ENCODE data around the gene RASAL2. TPM values are rescaled to one million over a fixed set of nuclear protein-coding genes. Genes with fewer than 3 reads are reported as not detected.
A peak's percentile ranks its signal among the peaks of the same experiment; 100 is the strongest.

Gene RASAL2
- total and polyA plus RNA-seq, 10 donors = 0.42 to 24.4 (median 14.6) TPM

GRCh38 chr1:178127482-178128191, 33.7 kb downstream of the RASAL2 start:
- Histone ChIP-seq H3K9me3 (no peaks in the 10 kb centered on the region), H3K27me3 (replicated peaks in 1 of 7) (no peaks in the 10 kb centered on the region), H3K36me3 (no peaks in the 10 kb centered on the region), H3K27ac (no peak overlapping the region), H3K4me3 (no peak overlapping the region), H3K4me1 (peaks cover 0 to 14% (median 0%) of the 10 kb centered on the region in 6 donors)
- intact Hi-C loops (cut with DNase I; ENCODE audit: low total_unique reads) = no loop called here
- no peak for DNase-seq
- WGBS, 5 donors = 75 to 92% (median 85%) methylated on average over 2 of the region's 2 CpGs
- TF ChIP-seq, protein P1, sequence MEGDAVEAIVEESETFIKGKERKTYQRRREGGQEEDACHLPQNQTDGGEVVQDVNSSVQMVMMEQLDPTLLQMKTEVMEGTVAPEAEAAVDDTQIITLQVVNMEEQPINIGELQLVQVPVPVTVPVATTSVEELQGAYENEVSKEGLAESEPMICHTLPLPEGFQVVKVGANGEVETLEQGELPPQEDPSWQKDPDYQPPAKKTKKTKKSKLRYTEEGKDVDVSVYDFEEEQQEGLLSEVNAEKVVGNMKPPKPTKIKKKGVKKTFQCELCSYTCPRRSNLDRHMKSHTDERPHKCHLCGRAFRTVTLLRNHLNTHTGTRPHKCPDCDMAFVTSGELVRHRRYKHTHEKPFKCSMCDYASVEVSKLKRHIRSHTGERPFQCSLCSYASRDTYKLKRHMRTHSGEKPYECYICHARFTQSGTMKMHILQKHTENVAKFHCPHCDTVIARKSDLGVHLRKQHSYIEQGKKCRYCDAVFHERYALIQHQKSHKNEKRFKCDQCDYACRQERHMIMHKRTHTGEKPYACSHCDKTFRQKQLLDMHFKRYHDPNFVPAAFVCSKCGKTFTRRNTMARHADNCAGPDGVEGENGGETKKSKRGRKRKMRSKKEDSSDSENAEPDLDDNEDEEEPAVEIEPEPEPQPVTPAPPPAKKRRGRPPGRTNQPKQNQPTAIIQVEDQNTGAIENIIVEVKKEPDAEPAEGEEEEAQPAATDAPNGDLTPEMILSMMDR (IDR thresholded peaks at IDR 0.05 in 8 of 11, conservative IDR thresholded peaks at IDR 0.05 in 3 of 11) = no peak
- no peak for TF ChIP-seq POLR2AphosphoS5 (IDR thresholded peaks at IDR 0.05)
- TF ChIP-seq POLR2A (IDR thresholded peaks at IDR 0.05) = no peak

DNA sequence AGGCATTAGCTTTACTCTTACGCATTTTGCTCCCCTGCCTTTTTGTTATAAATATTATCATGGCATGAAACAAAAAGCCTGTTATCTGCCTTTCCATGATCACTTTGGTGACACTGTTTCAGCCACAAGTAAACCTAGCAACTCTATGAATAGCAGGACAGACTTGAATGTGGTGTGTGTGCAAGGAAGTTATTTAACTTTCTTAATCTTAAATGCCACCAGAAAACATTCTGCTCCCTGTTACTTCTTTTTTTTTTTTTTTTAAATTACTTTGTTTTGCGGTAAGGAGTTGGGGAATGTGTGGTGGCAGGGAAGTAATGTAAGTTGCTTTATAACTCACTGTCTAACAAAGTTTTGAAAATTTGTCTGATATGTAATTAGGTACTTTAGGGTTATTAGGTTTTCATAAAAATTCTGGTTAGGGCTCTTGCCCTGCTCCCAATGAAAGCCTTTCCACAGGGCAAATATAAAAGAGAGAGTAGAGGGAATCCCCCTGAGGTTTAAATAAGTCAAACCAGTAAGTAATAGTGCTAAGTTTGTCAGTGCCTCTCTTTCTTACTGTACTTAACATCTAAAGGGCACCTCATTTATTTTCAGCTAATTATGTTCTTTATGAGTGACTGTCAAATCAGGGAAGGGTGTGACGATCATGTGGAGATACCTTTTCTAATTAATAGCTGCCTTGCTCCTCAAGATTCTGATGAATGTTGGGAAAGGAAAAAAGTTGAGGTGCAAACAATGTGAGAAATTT, 39.5 kb downstream of the RASAL2 start:
- DNase-seq = no peak
- H3K27ac ChIP-seq = no peak overlapping the region
- H3K4me3 ChIP-seq = no peak overlapping the region
- H3K36me3 ChIP-seq = no peaks in the 10 kb centered on the region
- TF ChIP-seq POLR2AphosphoS5 (IDR thresholded peaks at IDR 0.05) (no peak), POLR2A (IDR thresholded peaks at IDR 0.05) (no peak)
- TF ChIP-seq, protein P1 (IDR thresholded peaks at IDR 0.05 in 8 of 11, conservative IDR thresholded peaks at IDR 0.05 in 3 of 11) = no peak
- no peaks in the 10 kb centered on the region for H3K9me3 ChIP-seq
- 40 to 59% (median 57%) methylated on average over 3 of the region's 3 CpGs for WGBS, 5 donors
- intact Hi-C loops (cut with DNase I; ENCODE audit: low total_unique reads) = no loop called here
- H3K27me3 ChIP-seq (replicated peaks in 1 of 7) = no peaks in the 10 kb centered on the region
- H3K4me1 ChIP-seq = peaks cover 0 to 15% (median 0%) of the 10 kb centered on the region in 6 donors

- H3K36me3 ChIP-seq = no peaks in the 10 kb centered on the region
- intact Hi-C loops (cut with DNase I; ENCODE audit: low total_unique reads) = no loop called here
- no peaks in the 10 kb centered on the region for H3K9me3 ChIP-seq
- no peaks in the 10 kb centered on the region for H3K27me3 ChIP-seq (replicated peaks in 1 of 7)
- DNase-seq = no peak
- TF ChIP-seq POLR2AphosphoS5 (IDR thresholded peaks at IDR 0.05) (no peak), POLR2A (IDR thresholded peaks at IDR 0.05) (no peak)
- TF ChIP-seq, protein P1 (IDR thresholded peaks at IDR 0.05 in 8 of 11, conservative IDR thresholded peaks at IDR 0.05 in 3 of 11) = no peak
- 14 to 34% (median 19%) methylated on average over 2 of the region's 2 CpGs for WGBS, 5 donors
- H3K27ac ChIP-seq = no peak overlapping the region
- no peak overlapping the region for H3K4me3 ChIP-seq
- peaks cover 0 to 15% (median 0%) of the 10 kb centered on the region in 6 donors for H3K4me1 ChIP-seq
Measured at GRCh38 chr1:178134061-178134460, 40.2 kb downstream of the RASAL2 start.

DNA sequence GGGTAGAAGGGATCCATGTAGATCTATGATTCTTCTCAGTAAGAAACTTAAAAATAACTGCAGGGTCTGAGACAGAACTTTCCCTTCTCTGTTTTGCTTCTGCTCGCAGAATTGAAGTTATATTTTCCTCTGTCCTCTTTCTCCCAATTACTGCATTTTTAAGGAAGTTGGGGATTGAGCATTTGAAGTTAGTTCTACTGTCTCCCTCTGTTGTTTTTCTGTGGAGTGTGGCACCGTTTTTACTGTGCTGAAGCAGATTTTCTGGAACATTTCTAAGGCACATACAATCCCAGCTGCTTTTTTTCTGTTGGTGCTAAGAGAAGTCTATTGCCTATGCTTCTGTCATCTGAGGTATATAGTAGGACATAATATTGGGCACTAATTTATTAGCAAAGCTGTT, 43.3 kb downstream of the RASAL2 start:
- intact Hi-C loops (cut with DNase I; ENCODE audit: low total_unique reads) = no loop called here
- 19 to 29% (median 21%) methylated on average over 2 of the region's 2 CpGs for WGBS, 5 donors
- H3K27ac ChIP-seq = peak overlapping the region in 1 of 8 donors; percentile 8

More for the DNA sequence above, 43.3 kb downstream of the RASAL2 start:
- Histone ChIP-seq H3K4me1 (peaks cover 0 to 15% (median 0%) of the 10 kb centered on the region in 6 donors), H3K36me3 (no peaks in the 10 kb centered on the region), H3K27me3 (replicated peaks in 1 of 7) (no peaks in the 10 kb centered on the region), H3K4me3 (no peak overlapping the region), H3K9me3 (no peaks in the 10 kb centered on the region)
- TF ChIP-seq POLR2AphosphoS5 (IDR thresholded peaks at IDR 0.05) (no peak), POLR2A (IDR thresholded peaks at IDR 0.05) (no peak)
- TF ChIP-seq, protein P1 (IDR thresholded peaks at IDR 0.05 in 8 of 11, conservative IDR thresholded peaks at IDR 0.05 in 3 of 11) = no peak
- DNase-seq = no peak

Data from spleen (tissue), 11 donors.